HCT116 (cell line): ENCODE results near the gene SLC39A1. TPM values are rescaled to one million over a fixed set of nuclear protein-coding genes. Genes with fewer than 3 reads are reported as not detected.

ENCODE experiments used
- ATAC-seq: fragments of 200-7000 bp; cut with Tn5 transposase; 2 replicates; pipeline ENCODE4 v1.9.1; 2020; ENCODE audit warnings: mild to moderate bottlenecking, moderate library complexity
- BruUV-seq: library from RNA; stranded (reverse); fragments of 400-500 nt; replicated peaks from 2 replicates; lab custom pipeline; 2021; lab: Mats Ljungman, UMichigan
- CTCF ChIA-PET: fragments of 300-600 bp; sonication (Branson Sonifier 250); formaldehyde crosslinking; loops from one replicate; lab custom pipeline; 2021; ENCODE audit warnings: antibody characterized with exemption; lab: Charles Lee
- POLR2A ChIA-PET: fragments of 300-600, 350-600 bp; sonication (Branson Sonifier 250); formaldehyde crosslinking; loops from one replicate; lab custom pipeline; 2021; ENCODE audit warnings: antibody characterized with exemption; lab: Charles Lee
- RAD21 ChIA-PET, 2 experiments: fragments of 300-600 bp; sonication (Branson Sonifier 250); formaldehyde crosslinking; loops; one replicate each; lab custom pipeline; 2023; ENCODE audit warnings: low total read pairs in 2 of 2; ENCODE audit not compliant: uncharacterized antibody in 2 of 2, unreplicated experiment in 2 of 2, low non-redundant PET in 1 of 2; lab: Charles Lee
- DNase-seq: peaks from one replicate; pipeline ENCODE4 v3.0.0-alpha.2; 2010; ENCODE audit warnings: low read depth, low spot score
- H2AFZ ChIP-seq: fragments of 200-600 bp; shearing (Covaris generic), sonication (generic); 2 replicates; pipeline ENCODE4 v1.6.1; 2017; ENCODE audit warnings: low read depth, mixed run types, mixed read lengths, antibody characterized with exemption, low read length; ENCODE audit not compliant: poor library complexity, severe bottlenecking
- H3K27ac ChIP-seq: 2 replicates; pipeline ENCODE4 v1.5.1; 2012; ENCODE audit warnings: low read depth, low read length
- H3K27me3 ChIP-seq: fragments of 200-600 bp; sonication (generic); 2 replicates; pipeline ENCODE4 v1.6.1; 2016; ENCODE audit warnings: mixed run types, low read length, mixed read lengths; ENCODE audit not compliant: insufficient read depth
- H3K36me3 ChIP-seq, 2 experiments: fragments of 200-500 bp in 1 of 2; fragments of 200-600 bp in 1 of 2; sonication (Bioruptor generic) in 1 of 2; sonication (generic) in 1 of 2; 2 replicates each; pipeline versions ENCODE4 v1.5.1 to v1.6.1; 2014 to 2016; ENCODE audit warnings: low read length in 2 of 2, inconsistent platforms in 1 of 2, mixed read lengths in 1 of 2, mixed run types in 1 of 2; ENCODE audit not compliant: insufficient read depth in 2 of 2, control insufficient read depth in 1 of 2
- H3K4me1 ChIP-seq, 2 experiments: fragments of 200-600 bp in 1 of 2; sonication (generic) in 1 of 2; 2 replicates each; pipeline versions ENCODE4 v1.5.1 to v1.6.1; 2012 to 2017; ENCODE audit warnings: low read length in 2 of 2, inconsistent platforms in 1 of 2, mild to moderate bottlenecking in 1 of 2, mixed read lengths in 1 of 2, mixed run types in 1 of 2, moderate library complexity in 1 of 2; ENCODE audit not compliant: insufficient read depth in 2 of 2, control insufficient read depth in 1 of 2
- H3K4me2 ChIP-seq: fragments of 200-600 bp; sonication (generic); 2 replicates; pipeline ENCODE4 v1.6.1; 2017; ENCODE audit warnings: mixed run types, low read length, mixed read lengths
- H3K4me3 ChIP-seq, 2 experiments: fragments of 200-600 bp in 1 of 2; sonication (generic) in 1 of 2; replicated peaks in 1 of 2; 2 replicates each; pipeline ENCODE4 v1.5.1; 2011 to 2016; ENCODE audit warnings: low read length in 2 of 2, control low read depth in 1 of 2, low read depth in 1 of 2, mild to moderate bottlenecking in 1 of 2, mixed read lengths in 1 of 2, mixed run types in 1 of 2
- H3K79me2 ChIP-seq: fragments of 200-600 bp; sonication (generic); 2 replicates; pipeline ENCODE4 v1.6.1; 2017; ENCODE audit warnings: mild to moderate bottlenecking, mixed run types, low read length, moderate library complexity, mixed read lengths; ENCODE audit not compliant: insufficient read depth
- H3K9ac ChIP-seq: fragments of 200-600 bp; sonication (generic); 2 replicates; pipeline ENCODE4 v1.6.1; 2016; ENCODE audit warnings: low read length, mixed read lengths
- H3K9me2 ChIP-seq: fragments of 200-600 bp; sonication (generic), shearing (Covaris generic); 2 replicates; pipeline ENCODE4 v1.6.1; 2017; ENCODE audit warnings: mixed run types, mild to moderate bottlenecking, moderate library complexity; ENCODE audit not compliant: insufficient read depth
- H3K9me3 ChIP-seq, 2 experiments: fragments of 200-500 bp in 1 of 2; fragments of 200-600 bp in 1 of 2; sonication (Bioruptor generic) in 1 of 2; sonication (generic) in 1 of 2; 2 replicates each; pipeline ENCODE4 v1.6.1; 2014 to 2017; ENCODE audit warnings: low read length in 2 of 2, mixed read lengths in 2 of 2, inconsistent platforms in 1 of 2, low read depth in 1 of 2, mild to moderate bottlenecking in 1 of 2, mixed run types in 1 of 2, moderate library complexity in 1 of 2; ENCODE audit not compliant: control insufficient read depth in 1 of 2, insufficient read depth in 1 of 2
- H4K20me1 ChIP-seq: fragments of 200-600 bp; sonication (generic), shearing (Covaris generic); 2 replicates; pipeline ENCODE4 v1.6.1; 2017; ENCODE audit warnings: mixed run types, mild to moderate bottlenecking, moderate library complexity; ENCODE audit not compliant: insufficient read depth
- CBX3 ChIP-seq: IDR thresholded peaks from 2 replicates; pipeline ENCODE4 v1.6.1; 2012; ENCODE audit warnings: low read depth
- CTCF ChIP-seq, 3 experiments: fragments of 200-600 bp in 1 of 3; sonication (generic) in 1 of 3; IDR thresholded peaks in 2 of 3; conservative IDR thresholded peaks in 1 of 3; 2 replicates each; pipeline ENCODE4 v1.5.1; 2012 to 2017; ENCODE audit warnings: low read depth in 2 of 3, low read length in 2 of 3, antibody characterized with exemption in 1 of 3, borderline replicate concordance in 1 of 3, control low read depth in 1 of 3, mild to moderate bottlenecking in 1 of 3, mixed read lengths in 1 of 3, mixed run types in 1 of 3, moderate library complexity in 1 of 3; ENCODE audit not compliant: insufficient read depth in 1 of 3
- EGR1 ChIP-seq: IDR thresholded peaks from 2 replicates; pipeline ENCODE4 v1.6.1; 2012; ENCODE audit warnings: low read depth
- ELF1 ChIP-seq: IDR thresholded peaks from 2 replicates; pipeline ENCODE4 v1.6.1; 2012; ENCODE audit warnings: low read depth, borderline replicate concordance
- EZH2 ChIP-seq: fragments of 200-600 bp; sonication (generic); IDR thresholded peaks from 2 replicates; pipeline ENCODE4 v1.6.1; 2017; ENCODE audit warnings: antibody characterized with exemption, mixed run types
- EZH2phosphoT487 ChIP-seq: fragments of 200-600 bp; IDR thresholded peaks from 2 replicates; pipeline ENCODE4 v1.6.1; 2018; ENCODE audit warnings: antibody characterized with exemption, borderline replicate concordance
- FOSL1 ChIP-seq: IDR thresholded peaks from 2 replicates; pipeline ENCODE4 v1.6.1; 2012; ENCODE audit warnings: low read depth
- JUND ChIP-seq: IDR thresholded peaks from 2 replicates; pipeline ENCODE4 v1.6.1; 2012
- MAX ChIP-seq: IDR thresholded peaks from 2 replicates; pipeline ENCODE4 v1.6.1; 2012
- POLR2A ChIP-seq: IDR thresholded peaks from 2 replicates; pipeline ENCODE4 v1.7.0; 2011; ENCODE audit warnings: borderline replicate concordance; ENCODE audit not compliant: insufficient read depth, insufficient read length; ENCODE audit errors: extremely low read depth
- POLR2AphosphoS5 ChIP-seq: IDR thresholded peaks from 2 replicates; pipeline ENCODE4 v1.6.1; 2011; ENCODE audit warnings: mild to moderate bottlenecking, low read depth, low read length, moderate library complexity
- REST ChIP-seq: IDR thresholded peaks from 2 replicates; pipeline ENCODE4 v1.6.1; 2012; ENCODE audit warnings: low read depth
- SIN3A ChIP-seq: IDR thresholded peaks from 2 replicates; pipeline ENCODE4 v1.6.1; 2012; ENCODE audit warnings: low read depth
- SP1 ChIP-seq: IDR thresholded peaks from 2 replicates; pipeline ENCODE4 v1.6.1; 2012; ENCODE audit warnings: low read depth
- SRF ChIP-seq: IDR thresholded peaks from 2 replicates; pipeline ENCODE4 v1.6.1; 2012; ENCODE audit warnings: low read depth
- TCF7L2 ChIP-seq: IDR thresholded peaks from 2 replicates; pipeline ENCODE4 v1.7.0; 2011; ENCODE audit warnings: borderline replicate concordance, inconsistent platforms; ENCODE audit not compliant: insufficient read depth, insufficient read length; ENCODE audit errors: extremely low read depth
- YY1 ChIP-seq: IDR thresholded peaks from 2 replicates; pipeline ENCODE4 v1.6.1; 2011; ENCODE audit warnings: low read length, low read depth, moderate library complexity, mild to moderate bottlenecking; ENCODE audit not compliant: insufficient replicate concordance; ENCODE audit errors: extremely low read depth
- ZBTB33 ChIP-seq: IDR thresholded peaks from 2 replicates; pipeline ENCODE4 v1.6.1; 2011; ENCODE audit warnings: mild to moderate bottlenecking, low read length, moderate library complexity; ENCODE audit not compliant: insufficient replicate concordance; ENCODE audit errors: extremely low read depth
- ZFX ChIP-seq: fragments of 450-650 bp; IDR thresholded peaks from 2 replicates; pipeline ENCODE4 v1.6.1; 2017
- ZNF274 ChIP-seq: fragments of 200-500 bp; sonication (Bioruptor generic); IDR thresholded peaks from 2 replicates; pipeline ENCODE4 v1.6.1; 2014; ENCODE audit warnings: mild to moderate bottlenecking, low read depth, low read length, inconsistent platforms
- intact Hi-C: fragments of 100-400 bp; cut with micrococcal nuclease; formaldehyde crosslinking; loops from 2 replicates; pipeline ENCODE4 v1.10.0; 2022
- total RNA-seq: library from RNA; stranded (reverse); gene quantifications from one replicate; pipeline ENCODE4 v1.2.1, GENCODE V29; 2021; ENCODE audit not compliant: unreplicated experiment

The SLC39A1 gene
- total RNA-seq, 1 experiment from 2014 or later = 51.5 TPM

- H3K4me3 ChIP-seq = no peak overlapping the region
- ChIA-PET CTCF (no interaction called here), POLR2A (interaction anchor here (1.1 kb wide), 1 partner anchor 16 kb away, joined by 5 read pairs; no protein-coding TSS in a partner anchor)
- H3K9me3 ChIP-seq = no peaks in the 10 kb centered on the region
- intact Hi-C loops = no loop called here
- H3K4me2 ChIP-seq = no peak overlapping the region
- H3K9me2 ChIP-seq = no peaks in the 10 kb centered on the region
- TF ChIP-seq EGR1 = no peak
- TF ChIP-seq EZH2phosphoT487 = no peak
- TF ChIP-seq ZFX = no peak
- TF ChIP-seq CTCF (IDR thresholded peaks at IDR 0.05 in 2 of 3, conservative IDR thresholded peaks at IDR 0.05 in 1 of 3; ENCODE audit: borderline replicate concordance in 1 of 3, insufficient read depth in 1 of 3, low read depth in 2 of 3, low read length in 2 of 3) = no peak
- TF ChIP-seq SP1 = no peak
- TF ChIP-seq SIN3A = no peak
- no peak for TF ChIP-seq FOSL1
- no peak for TF ChIP-seq MAX
- no peak for TF ChIP-seq TCF7L2
- no peak for TF ChIP-seq REST
- TF ChIP-seq ZBTB33 = no peak
- TF ChIP-seq SRF = no peak
- no peak for TF ChIP-seq ZNF274
- no peak for TF ChIP-seq EZH2
- no peak for TF ChIP-seq POLR2AphosphoS5
- TF ChIP-seq CBX3 = no peak
- no peak for TF ChIP-seq YY1
- no peak for TF ChIP-seq POLR2A
- no peak for TF ChIP-seq ELF1
- no peak for TF ChIP-seq JUND
- TF ChIP-seq, all 23 proteins: peak for 0
- H3K27me3 ChIP-seq = no peaks in the 10 kb centered on the region
- no peak for ATAC-seq
- RAD21 ChIA-PET = no interaction called here
- H2AFZ ChIP-seq = no peak overlapping the region
- no peaks in the 10 kb centered on the region for H3K36me3 ChIP-seq
- no peaks in the 10 kb centered on the region for H4K20me1 ChIP-seq
- no TSS peak for BruUV-seq
- H3K9ac ChIP-seq = no peak overlapping the region
- H3K4me1 ChIP-seq = peaks cover 7 to 16% of the 10 kb centered on the region in 2 experiments
- no peak overlapping the region for H3K27ac ChIP-seq
- no peak for DNase-seq
- H3K79me2 ChIP-seq = no peaks in the 10 kb centered on the region
Measured at GRCh38 chr1:154006136-154006535, 42.8 kb upstream of the SLC39A1 start.
